ENCODE results near the gene NTRK2.

Gene NTRK2

GRCh38 chr9:84835745-84836144 lies 166.2 kb downstream of the NTRK2 start:
- no peak for TF ChIP-seq CTCF (conservative IDR thresholded peaks at IDR 0.05)
- H3K27ac ChIP-seq: no peak overlapping the region

- no peak for TF ChIP-seq CTCF (conservative IDR thresholded peaks at IDR 0.05)
- H3K27ac ChIP-seq: no peak overlapping the region
Observed at GRCh38 chr9:84838879-84839278, 169.3 kb downstream of the NTRK2 start.

GRCh38 chr9:84839541-84839940 lies 170.0 kb downstream of the NTRK2 start:
- no peak overlapping the region for H3K27ac ChIP-seq
- TF ChIP-seq CTCF (conservative IDR thresholded peaks at IDR 0.05): no peak

GRCh38 chr9:84841931-84842330 lies 172.4 kb downstream of the NTRK2 start:
- TF ChIP-seq CTCF (conservative IDR thresholded peaks at IDR 0.05): no peak

GRCh38 chr9:84843175-84843824 lies 173.8 kb downstream of the NTRK2 start:
- TF ChIP-seq CTCF (conservative IDR thresholded peaks at IDR 0.05): no peak
- H3K27ac ChIP-seq: peak overlapping the region; percentile 61

More at GRCh38 chr9:84841931-84842330, 172.4 kb downstream of the NTRK2 start:
- H3K27ac ChIP-seq: no peak overlapping the region

GRCh38 chr9:84845956-84846900 lies 176.7 kb downstream of the NTRK2 start:
- TF ChIP-seq CTCF (conservative IDR thresholded peaks at IDR 0.05): no peak
- no peak overlapping the region for H3K27ac ChIP-seq

GRCh38 chr9:84846906-84847305 lies 177.4 kb downstream of the NTRK2 start:
- TF ChIP-seq CTCF (conservative IDR thresholded peaks at IDR 0.05): no peak
- H3K27ac ChIP-seq: no peak overlapping the region
